Measurements from ENCODE around the gene TARS3. TPM values are rescaled to one million over a fixed set of nuclear protein-coding genes. Genes with fewer than 3 reads are reported as not detected.
A peak's percentile ranks its signal among the peaks of the same experiment; 100 is the strongest.

The TARS3 gene
- total and polyA plus RNA-seq, 7 experiments from 2014 or later, result 10.2 to 42.6 (median 22.7) TPM

DNA sequence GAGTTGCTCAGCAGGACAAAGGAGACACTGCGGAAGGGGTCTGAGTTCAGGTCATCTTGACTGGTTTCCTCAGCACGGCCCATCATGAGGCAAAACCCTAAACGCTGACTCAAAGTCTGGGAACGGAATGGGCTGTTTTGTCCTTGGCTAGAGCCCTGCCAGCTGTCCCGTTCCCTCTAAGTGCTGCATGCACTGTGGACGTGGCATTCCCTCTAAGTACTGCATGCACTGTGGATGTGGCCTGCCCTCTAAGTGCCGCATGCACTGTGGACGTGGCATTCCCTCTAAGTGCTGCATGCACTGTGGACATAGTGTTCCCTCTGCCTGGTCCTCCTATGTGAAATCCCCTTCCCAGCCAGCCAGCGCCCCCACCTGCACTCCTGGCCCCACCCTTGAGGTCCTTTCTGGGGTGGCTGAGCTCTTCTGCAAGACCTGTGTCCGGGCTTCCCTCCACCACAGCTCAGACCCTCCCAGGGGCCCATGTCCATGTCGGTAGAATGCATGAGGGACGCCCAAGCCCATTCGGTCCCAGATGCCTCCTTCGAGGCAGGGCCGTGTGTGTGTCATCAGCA, 108.8 kb downstream of the TARS3 start:
- Mint-ChIP-seq H3K9me3 (no peaks in the 10 kb centered on the region), H3K4me3 (no peak overlapping the region), H3K27ac (no peak overlapping the region), H3K4me1 (peaks cover 0 to 12% (median 0%) of the 10 kb centered on the region in 7 donors), H3K36me3 (peaks cover 0 to 7% (median 0%) of the 10 kb centered on the region in 5 donors), H3K27me3 (no peaks in the 10 kb centered on the region)
- no peak overlapping the region for H3K27ac ChIP-seq (ENCODE audit: low read depth, low read length)
- H3K36me3 ChIP-seq (ENCODE audit: control insufficient read depth in 2 of 3, insufficient read depth in 3 of 3, low read length in 3 of 3), result peaks cover 0 to 5% (median 0%) of the 10 kb centered on the region in 3 experiments
- H3K27me3 ChIP-seq (ENCODE audit: control insufficient read depth in 2 of 2, insufficient read depth in 2 of 2, low read length in 2 of 2), result no peaks in the 10 kb centered on the region
- H3K4me3 ChIP-seq (ENCODE audit: low read length), result no peak overlapping the region
- DNase-seq, result no peak
- no peaks in the 10 kb centered on the region for H3K9me3 ChIP-seq (ENCODE audit: control insufficient read depth in 2 of 3, low read length in 3 of 3)
- POLR2A ChIA-PET, result no interaction called here
- intact Hi-C loops (cut with micrococcal nuclease), result no loop called here
- CTCF ChIA-PET, result no interaction called here
- H3K4me1 ChIP-seq (ENCODE audit: control insufficient read depth in 2 of 2, insufficient read depth in 2 of 2, low read length in 2 of 2), result no peaks in the 10 kb centered on the region
- ATAC-seq, result peak; percentile 19

DNA sequence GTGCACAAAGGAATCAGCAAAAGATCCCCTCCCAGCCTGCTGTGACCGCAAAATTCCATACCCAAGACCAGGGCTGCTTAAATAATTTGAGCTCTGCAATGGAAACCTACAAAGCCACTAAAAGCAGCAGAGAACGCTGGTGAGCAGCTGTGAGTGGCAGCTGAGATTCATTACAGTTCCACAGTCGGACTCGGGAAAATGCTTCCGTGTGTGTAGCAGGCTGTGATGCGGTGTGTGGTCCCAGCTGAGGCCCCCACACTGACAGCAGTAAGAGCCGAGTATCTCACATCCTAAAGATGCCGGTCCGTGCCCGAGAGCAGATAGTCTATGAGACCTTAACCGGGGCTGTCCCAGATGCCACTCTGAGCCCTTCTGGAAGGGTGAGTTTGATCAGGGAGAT, 109.5 kb downstream of the TARS3 start:
- Histone ChIP-seq H3K4me3 (ENCODE audit: low read length) (no peak overlapping the region), H3K4me1 (ENCODE audit: control insufficient read depth in 2 of 2, insufficient read depth in 2 of 2, low read length in 2 of 2) (no peaks in the 10 kb centered on the region), H3K27me3 (ENCODE audit: control insufficient read depth in 2 of 2, insufficient read depth in 2 of 2, low read length in 2 of 2) (no peaks in the 10 kb centered on the region), H3K36me3 (ENCODE audit: control insufficient read depth in 2 of 3, insufficient read depth in 3 of 3, low read length in 3 of 3) (peaks cover 0 to 5% (median 0%) of the 10 kb centered on the region in 3 experiments), H3K27ac (ENCODE audit: low read depth, low read length) (no peak overlapping the region), H3K9me3 (ENCODE audit: control insufficient read depth in 2 of 3, low read length in 3 of 3) (no peaks in the 10 kb centered on the region)
- peaks cover 0 to 12% (median 0%) of the 10 kb centered on the region in 7 donors for H3K4me1 Mint-ChIP-seq
- no peaks in the 10 kb centered on the region for H3K9me3 Mint-ChIP-seq
- ATAC-seq (no peak), DNase-seq (no peak)
- H3K4me3 Mint-ChIP-seq, result no peak overlapping the region
- CTCF ChIA-PET, result interaction anchor here (0.6 kb wide), 1 partner anchor 12 kb away, joined by 3 read pairs; no protein-coding TSS in a partner anchor
- POLR2A ChIA-PET, result no interaction called here
- no peak overlapping the region for H3K27ac Mint-ChIP-seq
- intact Hi-C loops (cut with micrococcal nuclease), result no loop called here
- no peaks in the 10 kb centered on the region for H3K27me3 Mint-ChIP-seq
- peaks cover 0 to 3% (median 0%) of the 10 kb centered on the region in 5 donors for H3K36me3 Mint-ChIP-seq

DNA sequence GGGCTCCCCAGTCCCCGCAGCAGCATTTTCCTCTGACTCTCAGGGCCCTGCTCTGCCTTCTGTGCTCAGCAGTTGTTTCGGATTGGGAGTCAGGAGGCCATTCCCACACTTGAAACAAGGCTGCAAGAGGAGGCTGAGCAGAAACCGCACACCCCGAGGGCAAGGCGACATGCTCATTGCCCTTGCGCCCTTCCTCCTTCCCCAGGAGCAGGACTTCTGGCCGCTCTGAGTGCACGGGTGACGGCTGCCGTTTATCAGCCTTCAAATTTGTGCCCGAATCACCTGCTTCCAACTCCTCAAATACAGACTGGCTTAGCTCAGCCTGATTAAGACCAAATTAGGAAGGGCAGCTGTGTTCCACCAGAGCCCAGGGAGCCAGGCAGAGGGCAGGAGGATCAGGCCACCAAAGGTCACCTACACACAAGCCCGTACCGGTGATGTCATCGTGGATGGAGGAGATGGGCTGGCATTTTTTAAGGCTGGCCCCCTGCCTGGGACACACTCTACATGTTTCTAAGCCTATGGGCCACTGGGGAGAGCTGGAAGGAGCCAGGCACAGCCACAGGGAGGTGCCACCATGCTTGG, 110.2 kb downstream of the TARS3 start:
- intact Hi-C loops (cut with micrococcal nuclease), result no loop called here
- ATAC-seq, result no peak
- Mint-ChIP-seq H3K27ac (no peak overlapping the region), H3K9me3 (no peaks in the 10 kb centered on the region), H3K4me1 (peaks cover 0 to 12% (median 0%) of the 10 kb centered on the region in 7 donors), H3K4me3 (no peak overlapping the region), H3K27me3 (no peaks in the 10 kb centered on the region), H3K36me3 (peaks cover 0 to 3% (median 0%) of the 10 kb centered on the region in 5 donors)
- H3K4me3 ChIP-seq (ENCODE audit: low read length), result no peak overlapping the region
- no peak overlapping the region for H3K27ac ChIP-seq (ENCODE audit: low read depth, low read length)
- no peak for DNase-seq
- peaks cover 0 to 5% (median 0%) of the 10 kb centered on the region in 3 experiments for H3K36me3 ChIP-seq (ENCODE audit: control insufficient read depth in 2 of 3, insufficient read depth in 3 of 3, low read length in 3 of 3)
- ChIA-PET CTCF (interaction anchor here (0.6 kb wide), 1 partner anchor 11 kb away, joined by 3 read pairs; no protein-coding TSS in a partner anchor), POLR2A (no interaction called here)
- H3K27me3 ChIP-seq (ENCODE audit: control insufficient read depth in 2 of 2, insufficient read depth in 2 of 2, low read length in 2 of 2), result no peaks in the 10 kb centered on the region
- no peaks in the 10 kb centered on the region for H3K9me3 ChIP-seq (ENCODE audit: control insufficient read depth in 2 of 3, low read length in 3 of 3)
- no peaks in the 10 kb centered on the region for H3K4me1 ChIP-seq (ENCODE audit: control insufficient read depth in 2 of 2, insufficient read depth in 2 of 2, low read length in 2 of 2)

DNA sequence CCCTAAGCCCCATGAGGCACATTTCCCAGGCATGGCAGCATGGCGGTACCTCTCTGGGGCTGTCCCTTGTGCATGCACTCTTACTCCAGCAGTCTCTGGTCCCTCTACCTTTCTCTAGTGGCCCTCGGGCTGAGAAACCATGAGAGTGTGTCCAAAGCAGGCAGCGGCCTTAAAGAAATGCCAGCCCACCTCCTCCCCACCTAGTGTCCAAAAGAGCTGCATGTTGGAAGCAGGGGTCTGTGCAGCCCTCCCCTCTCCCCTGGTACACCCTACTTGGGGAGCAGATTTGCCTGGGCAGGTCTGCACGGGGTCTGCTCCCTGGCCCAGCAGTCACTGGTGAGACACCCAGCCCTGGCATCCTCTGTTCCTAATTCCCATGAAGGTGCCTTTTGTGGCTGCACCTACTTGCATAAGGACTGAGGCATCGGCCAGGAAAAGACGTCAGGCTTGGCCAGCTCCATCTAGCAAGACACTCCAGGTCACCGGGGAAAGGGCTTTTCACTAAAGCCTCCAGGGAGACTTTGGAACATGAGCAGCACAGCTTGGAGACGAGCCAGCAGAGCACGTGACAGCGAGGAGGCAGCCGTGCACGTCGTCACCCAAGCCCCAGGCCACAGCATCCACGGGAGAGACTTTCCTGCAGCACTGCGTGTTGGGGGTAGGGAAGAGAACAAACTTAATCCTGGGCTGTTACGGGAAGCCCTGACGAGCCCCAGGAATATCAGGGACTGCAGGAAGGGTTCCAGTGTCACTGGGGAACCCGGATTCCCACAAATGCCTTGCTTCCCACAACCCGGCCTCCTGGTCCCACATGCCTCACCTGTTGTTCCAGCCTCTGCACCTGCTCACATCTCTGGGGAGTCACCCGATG, 110.9 kb downstream of the TARS3 start:
- Mint-ChIP-seq H3K27me3 (no peaks in the 10 kb centered on the region), H3K4me3 (no peak overlapping the region), H3K27ac (no peak overlapping the region), H3K9me3 (no peaks in the 10 kb centered on the region), H3K36me3 (peaks cover 0 to 3% (median 0%) of the 10 kb centered on the region in 5 donors), H3K4me1 (peaks cover 0 to 14% (median 0%) of the 10 kb centered on the region in 7 donors)
- Histone ChIP-seq H3K27me3 (ENCODE audit: control insufficient read depth in 2 of 2, insufficient read depth in 2 of 2, low read length in 2 of 2) (no peaks in the 10 kb centered on the region), H3K27ac (ENCODE audit: low read depth, low read length) (no peak overlapping the region), H3K9me3 (ENCODE audit: control insufficient read depth in 2 of 3, low read length in 3 of 3) (no peaks in the 10 kb centered on the region), H3K4me1 (ENCODE audit: control insufficient read depth in 2 of 2, insufficient read depth in 2 of 2, low read length in 2 of 2) (no peaks in the 10 kb centered on the region), H3K4me3 (ENCODE audit: low read length) (no peak overlapping the region), H3K36me3 (ENCODE audit: control insufficient read depth in 2 of 3, insufficient read depth in 3 of 3, low read length in 3 of 3) (peaks cover 0 to 5% (median 0%) of the 10 kb centered on the region in 3 experiments)
- DNase-seq, result no peak
- intact Hi-C loops (cut with micrococcal nuclease), result no loop called here
- ChIA-PET POLR2A (no interaction called here), CTCF (no interaction called here)
- no peak for ATAC-seq

DNA sequence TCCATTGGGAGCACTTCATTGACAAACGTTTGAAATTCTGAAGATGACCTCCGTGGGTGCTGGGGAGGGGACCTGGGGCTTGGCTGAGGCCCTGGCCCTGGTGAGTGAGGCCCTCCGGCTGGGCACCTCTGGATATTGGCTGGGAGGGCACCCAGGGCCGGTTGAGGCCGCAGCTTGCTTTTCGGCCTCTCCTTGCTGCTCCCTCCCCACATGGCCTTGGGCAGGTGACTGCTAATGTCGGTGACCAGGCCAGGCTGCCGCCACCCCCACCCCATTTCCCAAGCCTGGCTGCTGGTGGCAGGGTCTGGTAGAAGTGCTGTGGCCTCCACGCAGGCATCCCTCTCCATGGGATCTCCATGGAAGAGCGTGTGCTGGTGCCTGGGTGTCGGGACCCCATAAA, 111.6 kb downstream of the TARS3 start:
- ATAC-seq (no peak), DNase-seq (no peak)
- CTCF ChIA-PET, result no interaction called here
- Mint-ChIP-seq H3K27ac (no peak overlapping the region), H3K9me3 (no peaks in the 10 kb centered on the region), H3K4me1 (peaks cover 0 to 14% (median 0%) of the 10 kb centered on the region in 7 donors), H3K36me3 (peaks cover 0 to 3% (median 0%) of the 10 kb centered on the region in 5 donors), H3K4me3 (no peak overlapping the region), H3K27me3 (no peaks in the 10 kb centered on the region)
- H3K36me3 ChIP-seq (ENCODE audit: control insufficient read depth in 2 of 3, insufficient read depth in 3 of 3, low read length in 3 of 3), result peaks cover 0 to 5% (median 0%) of the 10 kb centered on the region in 3 experiments
- intact Hi-C loops (cut with micrococcal nuclease), result no loop called here
- no peaks in the 10 kb centered on the region for H3K27me3 ChIP-seq (ENCODE audit: control insufficient read depth in 2 of 2, insufficient read depth in 2 of 2, low read length in 2 of 2)
- POLR2A ChIA-PET, result no interaction called here
- H3K9me3 ChIP-seq (ENCODE audit: control insufficient read depth in 2 of 3, low read length in 3 of 3), result no peaks in the 10 kb centered on the region
- H3K4me3 ChIP-seq (ENCODE audit: low read length), result no peak overlapping the region
- H3K4me1 ChIP-seq (ENCODE audit: control insufficient read depth in 2 of 2, insufficient read depth in 2 of 2, low read length in 2 of 2), result no peaks in the 10 kb centered on the region
- no peak overlapping the region for H3K27ac ChIP-seq (ENCODE audit: low read depth, low read length)

DNA sequence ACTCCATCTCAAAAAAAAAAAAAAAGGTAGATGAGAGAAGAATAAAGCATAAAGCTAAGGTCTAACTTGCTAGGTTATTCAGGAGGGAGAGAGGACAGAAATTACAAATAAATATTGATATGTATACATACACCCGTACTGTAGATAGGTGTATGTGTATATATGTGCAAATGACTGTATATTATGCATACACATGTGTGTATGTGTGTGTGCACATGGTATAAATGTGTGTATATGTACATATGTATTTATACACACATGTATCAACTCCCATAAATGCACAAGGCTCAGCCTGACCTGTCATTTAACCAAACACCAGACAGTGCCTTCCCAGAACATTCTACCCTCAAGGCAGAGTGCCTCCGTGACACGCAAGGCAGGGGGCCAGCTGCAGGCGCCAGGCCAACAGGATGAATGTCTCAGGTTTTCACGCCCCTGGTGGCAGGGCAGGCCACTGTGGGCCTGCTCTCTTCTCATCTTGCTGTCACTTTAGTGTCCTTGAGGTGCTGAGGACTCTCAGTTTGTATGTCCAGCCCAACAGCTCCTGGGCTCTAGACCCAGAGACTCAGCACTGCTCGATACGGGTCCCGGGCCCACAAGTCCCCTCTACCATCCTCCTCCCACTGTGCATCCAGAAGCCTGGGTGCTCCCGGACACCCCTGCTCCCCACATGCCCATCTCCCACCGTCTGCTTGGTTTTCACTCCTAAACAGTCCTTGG, 112.5 kb downstream of the TARS3 start:
- Histone ChIP-seq H3K27ac (ENCODE audit: low read depth, low read length) (no peak overlapping the region), H3K27me3 (ENCODE audit: control insufficient read depth in 2 of 2, insufficient read depth in 2 of 2, low read length in 2 of 2) (no peaks in the 10 kb centered on the region), H3K36me3 (ENCODE audit: control insufficient read depth in 2 of 3, insufficient read depth in 3 of 3, low read length in 3 of 3) (no peaks in the 10 kb centered on the region), H3K9me3 (ENCODE audit: control insufficient read depth in 2 of 3, low read length in 3 of 3) (no peaks in the 10 kb centered on the region), H3K4me3 (ENCODE audit: low read length) (no peak overlapping the region), H3K4me1 (ENCODE audit: control insufficient read depth in 2 of 2, insufficient read depth in 2 of 2, low read length in 2 of 2) (no peaks in the 10 kb centered on the region)
- H3K27me3 Mint-ChIP-seq, result no peaks in the 10 kb centered on the region
- no peak for DNase-seq
- CTCF ChIA-PET, result no interaction called here
- H3K4me1 Mint-ChIP-seq, result peaks cover 0 to 10% (median 0%) of the 10 kb centered on the region in 7 donors
- H3K36me3 Mint-ChIP-seq, result no peaks in the 10 kb centered on the region
- H3K27ac Mint-ChIP-seq, result no peak overlapping the region
- intact Hi-C loops (cut with micrococcal nuclease), result no loop called here
- ATAC-seq, result no peak
- no peak overlapping the region for H3K4me3 Mint-ChIP-seq
- no peaks in the 10 kb centered on the region for H3K9me3 Mint-ChIP-seq
- POLR2A ChIA-PET, result no interaction called here
